GM12878 (cell line): ENCODE measurements around the gene PPP2R3A.

Experiments
- HCFC1 ChIP-seq: fragments of 150-350 bp; IDR thresholded peaks from 2 replicates; pipeline ENCODE4 v1.6.1; 2014; ENCODE audit warnings: low read length
- MXI1 ChIP-seq: fragments of 150-350 bp; IDR thresholded peaks from 2 replicates; pipeline ENCODE4 v1.6.1; 2011; ENCODE audit warnings: low read depth, mild to moderate bottlenecking, inconsistent platforms, low read length, improper control_type of control experiment
- POLR2A ChIP-seq: IDR thresholded peaks from 2 replicates; pipeline ENCODE4 v1.6.1; 2011; ENCODE audit warnings: low read depth, mild to moderate bottlenecking, low read length
- RFX5 ChIP-seq: IDR thresholded peaks from 2 replicates; pipeline ENCODE4 v1.6.1; 2011; ENCODE audit warnings: low read depth, low read length, improper control_type of control experiment
- ZNF24 ChIP-seq: fragments of 450-650 bp; IDR thresholded peaks from 2 replicates; pipeline ENCODE4 v1.6.1; 2017; ENCODE audit warnings: antibody characterized with exemption, mild to moderate bottlenecking
- TF ChIP-seq, protein P1 (sequence below): fragments of 150-350 bp; IDR thresholded peaks from 2 replicates; pipeline ENCODE4 v1.6.1; 2016; ENCODE audit warnings: low read depth, low read length
- TF ChIP-seq, protein P2 (sequence below): IDR thresholded peaks from 2 replicates; pipeline ENCODE4 v1.6.1; 2011; ENCODE audit warnings: mild to moderate bottlenecking, low read depth, low read length, moderate library complexity; ENCODE audit not compliant: insufficient replicate concordance
- TF ChIP-seq, protein P3 (sequence below): IDR thresholded peaks from 2 replicates; pipeline ENCODE4 v1.6.1; 2012; ENCODE audit warnings: low read depth, low read length, improper control_type of control experiment
- TF ChIP-seq, protein P4 (sequence below), 3 experiments: IDR thresholded peaks in 2 of 3; conservative IDR thresholded peaks in 1 of 3; 2 replicates each; pipeline ENCODE4 v1.5.1; 2011; ENCODE audit warnings: low read depth in 3 of 3, low read length in 3 of 3, mild to moderate bottlenecking in 3 of 3, control low read depth in 2 of 3, moderate library complexity in 2 of 3, inconsistent platforms in 1 of 3, mixed read lengths in 1 of 3; ENCODE audit not compliant: control insufficient read depth in 2 of 3, insufficient read depth in 1 of 3; ENCODE audit errors: extremely low read depth in 1 of 3
- TF ChIP-seq, protein P5 (sequence below): IDR thresholded peaks from 2 replicates; pipeline ENCODE4 v1.6.1; 2012; ENCODE audit warnings: mild to moderate bottlenecking, low read depth, low read length

DNA sequence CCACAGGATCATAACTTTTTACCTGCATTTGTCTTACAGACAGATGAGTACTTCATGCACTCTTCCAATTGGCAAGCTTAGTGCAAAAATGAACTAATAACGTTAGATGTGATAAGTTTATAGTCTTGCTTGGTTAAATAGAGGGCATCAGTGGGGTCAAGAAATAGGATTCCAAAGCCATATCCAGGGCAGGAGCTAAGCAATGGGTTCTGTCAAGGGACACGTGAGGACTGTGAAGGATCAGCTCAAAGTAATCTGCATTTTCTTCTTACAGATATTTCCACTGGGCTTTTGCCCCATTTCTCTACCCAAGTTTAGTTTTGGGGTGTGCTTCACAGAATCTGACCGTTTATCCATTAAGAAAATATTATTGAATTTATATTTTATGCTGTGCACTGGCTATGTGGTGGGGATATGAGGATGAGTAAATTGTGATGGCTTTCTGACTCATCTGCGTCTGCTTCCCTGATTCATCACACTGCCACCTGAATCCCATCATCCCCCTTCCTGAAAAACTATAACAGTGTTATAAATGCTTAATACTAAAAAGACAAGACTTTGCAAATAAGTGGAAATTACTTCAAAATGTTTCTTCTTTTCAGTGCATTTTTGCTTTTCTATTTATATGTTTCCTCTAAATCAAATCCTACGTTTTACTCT lies 17.5 kb downstream of the PPP2R3A start:
- TF ChIP-seq, protein P1, sequence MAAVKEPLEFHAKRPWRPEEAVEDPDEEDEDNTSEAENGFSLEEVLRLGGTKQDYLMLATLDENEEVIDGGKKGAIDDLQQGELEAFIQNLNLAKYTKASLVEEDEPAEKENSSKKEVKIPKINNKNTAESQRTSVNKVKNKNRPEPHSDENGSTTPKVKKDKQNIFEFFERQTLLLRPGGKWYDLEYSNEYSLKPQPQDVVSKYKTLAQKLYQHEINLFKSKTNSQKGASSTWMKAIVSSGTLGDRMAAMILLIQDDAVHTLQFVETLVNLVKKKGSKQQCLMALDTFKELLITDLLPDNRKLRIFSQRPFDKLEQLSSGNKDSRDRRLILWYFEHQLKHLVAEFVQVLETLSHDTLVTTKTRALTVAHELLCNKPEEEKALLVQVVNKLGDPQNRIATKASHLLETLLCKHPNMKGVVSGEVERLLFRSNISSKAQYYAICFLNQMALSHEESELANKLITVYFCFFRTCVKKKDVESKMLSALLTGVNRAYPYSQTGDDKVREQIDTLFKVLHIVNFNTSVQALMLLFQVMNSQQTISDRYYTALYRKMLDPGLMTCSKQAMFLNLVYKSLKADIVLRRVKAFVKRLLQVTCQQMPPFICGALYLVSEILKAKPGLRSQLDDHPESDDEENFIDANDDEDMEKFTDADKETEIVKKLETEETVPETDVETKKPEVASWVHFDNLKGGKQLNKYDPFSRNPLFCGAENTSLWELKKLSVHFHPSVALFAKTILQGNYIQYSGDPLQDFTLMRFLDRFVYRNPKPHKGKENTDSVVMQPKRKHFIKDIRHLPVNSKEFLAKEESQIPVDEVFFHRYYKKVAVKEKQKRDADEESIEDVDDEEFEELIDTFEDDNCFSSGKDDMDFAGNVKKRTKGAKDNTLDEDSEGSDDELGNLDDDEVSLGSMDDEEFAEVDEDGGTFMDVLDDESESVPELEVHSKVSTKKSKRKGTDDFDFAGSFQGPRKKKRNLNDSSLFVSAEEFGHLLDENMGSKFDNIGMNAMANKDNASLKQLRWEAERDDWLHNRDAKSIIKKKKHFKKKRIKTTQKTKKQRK = no peak
- TF ChIP-seq POLR2A = no peak
- no peak for TF ChIP-seq ZNF24
- TF ChIP-seq, protein P2, sequence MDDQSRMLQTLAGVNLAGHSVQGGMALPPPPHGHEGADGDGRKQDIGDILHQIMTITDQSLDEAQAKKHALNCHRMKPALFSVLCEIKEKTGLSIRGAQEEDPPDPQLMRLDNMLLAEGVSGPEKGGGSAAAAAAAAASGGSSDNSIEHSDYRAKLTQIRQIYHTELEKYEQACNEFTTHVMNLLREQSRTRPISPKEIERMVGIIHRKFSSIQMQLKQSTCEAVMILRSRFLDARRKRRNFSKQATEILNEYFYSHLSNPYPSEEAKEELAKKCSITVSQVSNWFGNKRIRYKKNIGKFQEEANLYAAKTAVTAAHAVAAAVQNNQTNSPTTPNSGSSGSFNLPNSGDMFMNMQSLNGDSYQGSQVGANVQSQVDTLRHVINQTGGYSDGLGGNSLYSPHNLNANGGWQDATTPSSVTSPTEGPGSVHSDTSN = no peak
- TF ChIP-seq HCFC1 = no peak
- TF ChIP-seq MXI1 = no peak
- no peak for TF ChIP-seq RFX5
- TF ChIP-seq, protein P3, sequence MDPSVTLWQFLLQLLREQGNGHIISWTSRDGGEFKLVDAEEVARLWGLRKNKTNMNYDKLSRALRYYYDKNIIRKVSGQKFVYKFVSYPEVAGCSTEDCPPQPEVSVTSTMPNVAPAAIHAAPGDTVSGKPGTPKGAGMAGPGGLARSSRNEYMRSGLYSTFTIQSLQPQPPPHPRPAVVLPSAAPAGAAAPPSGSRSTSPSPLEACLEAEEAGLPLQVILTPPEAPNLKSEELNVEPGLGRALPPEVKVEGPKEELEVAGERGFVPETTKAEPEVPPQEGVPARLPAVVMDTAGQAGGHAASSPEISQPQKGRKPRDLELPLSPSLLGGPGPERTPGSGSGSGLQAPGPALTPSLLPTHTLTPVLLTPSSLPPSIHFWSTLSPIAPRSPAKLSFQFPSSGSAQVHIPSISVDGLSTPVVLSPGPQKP = no peak
- TF ChIP-seq, protein P4, sequence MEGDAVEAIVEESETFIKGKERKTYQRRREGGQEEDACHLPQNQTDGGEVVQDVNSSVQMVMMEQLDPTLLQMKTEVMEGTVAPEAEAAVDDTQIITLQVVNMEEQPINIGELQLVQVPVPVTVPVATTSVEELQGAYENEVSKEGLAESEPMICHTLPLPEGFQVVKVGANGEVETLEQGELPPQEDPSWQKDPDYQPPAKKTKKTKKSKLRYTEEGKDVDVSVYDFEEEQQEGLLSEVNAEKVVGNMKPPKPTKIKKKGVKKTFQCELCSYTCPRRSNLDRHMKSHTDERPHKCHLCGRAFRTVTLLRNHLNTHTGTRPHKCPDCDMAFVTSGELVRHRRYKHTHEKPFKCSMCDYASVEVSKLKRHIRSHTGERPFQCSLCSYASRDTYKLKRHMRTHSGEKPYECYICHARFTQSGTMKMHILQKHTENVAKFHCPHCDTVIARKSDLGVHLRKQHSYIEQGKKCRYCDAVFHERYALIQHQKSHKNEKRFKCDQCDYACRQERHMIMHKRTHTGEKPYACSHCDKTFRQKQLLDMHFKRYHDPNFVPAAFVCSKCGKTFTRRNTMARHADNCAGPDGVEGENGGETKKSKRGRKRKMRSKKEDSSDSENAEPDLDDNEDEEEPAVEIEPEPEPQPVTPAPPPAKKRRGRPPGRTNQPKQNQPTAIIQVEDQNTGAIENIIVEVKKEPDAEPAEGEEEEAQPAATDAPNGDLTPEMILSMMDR (IDR thresholded peaks at IDR 0.05 in 2 of 3, conservative IDR thresholded peaks at IDR 0.05 in 1 of 3; ENCODE audit: control insufficient read depth in 2 of 3, extremely low read depth in 1 of 3, insufficient read depth in 1 of 3, low read depth in 3 of 3, low read length in 3 of 3) = no peak
- TF ChIP-seq, protein P5, sequence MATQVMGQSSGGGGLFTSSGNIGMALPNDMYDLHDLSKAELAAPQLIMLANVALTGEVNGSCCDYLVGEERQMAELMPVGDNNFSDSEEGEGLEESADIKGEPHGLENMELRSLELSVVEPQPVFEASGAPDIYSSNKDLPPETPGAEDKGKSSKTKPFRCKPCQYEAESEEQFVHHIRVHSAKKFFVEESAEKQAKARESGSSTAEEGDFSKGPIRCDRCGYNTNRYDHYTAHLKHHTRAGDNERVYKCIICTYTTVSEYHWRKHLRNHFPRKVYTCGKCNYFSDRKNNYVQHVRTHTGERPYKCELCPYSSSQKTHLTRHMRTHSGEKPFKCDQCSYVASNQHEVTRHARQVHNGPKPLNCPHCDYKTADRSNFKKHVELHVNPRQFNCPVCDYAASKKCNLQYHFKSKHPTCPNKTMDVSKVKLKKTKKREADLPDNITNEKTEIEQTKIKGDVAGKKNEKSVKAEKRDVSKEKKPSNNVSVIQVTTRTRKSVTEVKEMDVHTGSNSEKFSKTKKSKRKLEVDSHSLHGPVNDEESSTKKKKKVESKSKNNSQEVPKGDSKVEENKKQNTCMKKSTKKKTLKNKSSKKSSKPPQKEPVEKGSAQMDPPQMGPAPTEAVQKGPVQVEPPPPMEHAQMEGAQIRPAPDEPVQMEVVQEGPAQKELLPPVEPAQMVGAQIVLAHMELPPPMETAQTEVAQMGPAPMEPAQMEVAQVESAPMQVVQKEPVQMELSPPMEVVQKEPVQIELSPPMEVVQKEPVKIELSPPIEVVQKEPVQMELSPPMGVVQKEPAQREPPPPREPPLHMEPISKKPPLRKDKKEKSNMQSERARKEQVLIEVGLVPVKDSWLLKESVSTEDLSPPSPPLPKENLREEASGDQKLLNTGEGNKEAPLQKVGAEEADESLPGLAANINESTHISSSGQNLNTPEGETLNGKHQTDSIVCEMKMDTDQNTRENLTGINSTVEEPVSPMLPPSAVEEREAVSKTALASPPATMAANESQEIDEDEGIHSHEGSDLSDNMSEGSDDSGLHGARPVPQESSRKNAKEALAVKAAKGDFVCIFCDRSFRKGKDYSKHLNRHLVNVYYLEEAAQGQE = no peak
